Esophagus squamous epithelium (tissue), 5 donors: ENCODE measurements around the gene B3GALT6. TPM values are rescaled to one million over a fixed set of nuclear protein-coding genes. Genes with fewer than 3 reads are reported as not detected.

Experiments used
- DNase-seq: peaks from one replicate; lab custom pipeline; 2025; lab: John Stamatoyannopoulos, UW
- H3K27ac ChIP-seq, 4 donors: fragments of 200-600 bp; sonication (generic); one replicate each; pipeline ENCODE4 v1.5.1; 2016 to 2019; ENCODE audit warnings: mild to moderate bottlenecking in 1 of 4
- H3K27me3 ChIP-seq, 4 donors: fragments of 200-600 bp; sonication (generic); 1 replicate in 3 of 4; 2 replicates in 1 of 4; pipeline versions ENCODE4 v1.5.1 to v1.6.0; 2017 to 2021; ENCODE audit warnings: antibody characterized with exemption in 1 of 4
- H3K36me3 ChIP-seq, 3 donors: fragments of 200-600 bp; sonication (generic); one replicate each; pipeline ENCODE4 v1.5.1; 2016 to 2019
- H3K4me1 ChIP-seq, 3 donors: fragments of 200-600 bp; sonication (generic); one replicate each; pipeline ENCODE4 v1.5.1; 2017 to 2019
- H3K4me3 ChIP-seq, 4 donors: fragments of 200-600 bp; sonication (generic); 1 replicate in 3 of 4; 2 replicates in 1 of 4; pipeline ENCODE4 v1.5.1; 2016 to 2019; ENCODE audit warnings: mild to moderate bottlenecking in 2 of 4, moderate library complexity in 1 of 4
- H3K9me3 ChIP-seq, 3 donors: fragments of 200-600 bp; sonication (generic); one replicate each; pipeline ENCODE4 v1.5.1; 2016 to 2019
- POLR2A ChIP-seq, 4 donors: fragments of 450-650 bp; IDR thresholded peaks; one replicate each; pipeline ENCODE4 v1.6.1; 2017; ENCODE audit warnings: antibody characterized with exemption in 4 of 4, mild to moderate bottlenecking in 4 of 4, moderate library complexity in 3 of 4
- WGBS, 2 donors: methylation state at CpG; one replicate each; pipeline ENCODE4 v1.1.5; 2018; 5-methylcytosine and 5-hydroxymethylcytosine counted together
- intact Hi-C: fragments of 100-400 bp; cut with DNase I; formaldehyde crosslinking; loops from one replicate; pipeline ENCODE4 v1.15.0; 2022
- total RNA-seq, 4 donors: library from RNA; depleted of rRNA; stranded (reverse); fragments of >200 nt; gene quantifications; one replicate each; pipeline ENCODE4 v1.1.0, GENCODE V29; 2016
- TF ChIP-seq, protein P1 (sequence below), 6 experiments: fragments of 450-650 bp in 4 of 6; fragments of 200-600 bp in 2 of 6; sonication (generic) in 2 of 6; IDR thresholded peaks; one replicate each; pipeline ENCODE4 v1.5.1; 2016 to 2019; ENCODE audit warnings: antibody characterized with exemption in 6 of 6, mild to moderate bottlenecking in 4 of 6, moderate library complexity in 4 of 6
- donor health status: DM: yes; HTN: yes; CAD: no.

The B3GALT6 gene
- total RNA-seq, 4 donors from 2014 or later = 13.5 to 17.5 (median 15.6) TPM

DNA sequence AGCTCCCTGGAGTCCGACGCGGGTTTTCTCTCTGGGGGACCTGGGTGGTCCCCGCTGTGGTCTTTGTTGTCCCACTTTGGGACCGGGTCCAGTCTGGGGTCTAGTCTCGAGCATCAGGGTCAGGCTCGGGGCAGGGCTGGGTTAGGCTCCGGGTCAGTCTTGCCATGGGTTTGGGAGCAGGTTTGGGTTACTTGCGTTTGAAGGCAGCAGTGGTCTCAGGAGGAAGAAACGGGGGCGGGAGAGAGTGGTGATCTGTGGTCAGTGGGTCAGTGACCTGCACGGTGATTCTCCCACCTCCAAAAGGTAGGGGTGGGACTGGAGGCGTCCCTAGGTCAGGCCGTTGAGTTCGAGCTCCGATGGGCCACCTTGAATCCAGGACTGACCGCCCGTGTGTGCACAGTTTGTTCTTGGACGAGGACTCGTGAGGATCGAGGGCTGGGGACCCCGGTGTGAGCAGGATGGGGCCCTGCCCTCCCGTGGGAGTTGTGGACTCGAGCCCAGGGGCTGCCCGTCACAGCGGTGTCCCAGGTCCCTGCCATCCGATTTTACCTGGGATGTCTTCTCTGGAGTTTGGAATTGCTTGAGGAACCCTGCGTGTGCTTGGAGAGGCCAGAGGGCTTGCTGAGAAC, 2.3 kb downstream of the B3GALT6 start:
- WGBS, 2 donors = 89% methylated on average over 6 to 10 of the region's 28 CpGs
- no peak for DNase-seq
- Histone ChIP-seq H3K9me3 (no peaks in the 10 kb centered on the region), H3K27ac (no peak overlapping the region), H3K27me3 (peaks cover 0 to 30% (median 9%) of the 10 kb centered on the region in 4 donors), H3K36me3 (peaks cover 0 to 20% (median 0%) of the 10 kb centered on the region in 3 donors), H3K4me3 (no peak overlapping the region), H3K4me1 (peaks cover 25 to 66% (median 41%) of the 10 kb centered on the region in 3 donors)
- intact Hi-C loops = no loop called here
- no peak for TF ChIP-seq POLR2A (IDR thresholded peaks at IDR 0.05)
- TF ChIP-seq, protein P1, sequence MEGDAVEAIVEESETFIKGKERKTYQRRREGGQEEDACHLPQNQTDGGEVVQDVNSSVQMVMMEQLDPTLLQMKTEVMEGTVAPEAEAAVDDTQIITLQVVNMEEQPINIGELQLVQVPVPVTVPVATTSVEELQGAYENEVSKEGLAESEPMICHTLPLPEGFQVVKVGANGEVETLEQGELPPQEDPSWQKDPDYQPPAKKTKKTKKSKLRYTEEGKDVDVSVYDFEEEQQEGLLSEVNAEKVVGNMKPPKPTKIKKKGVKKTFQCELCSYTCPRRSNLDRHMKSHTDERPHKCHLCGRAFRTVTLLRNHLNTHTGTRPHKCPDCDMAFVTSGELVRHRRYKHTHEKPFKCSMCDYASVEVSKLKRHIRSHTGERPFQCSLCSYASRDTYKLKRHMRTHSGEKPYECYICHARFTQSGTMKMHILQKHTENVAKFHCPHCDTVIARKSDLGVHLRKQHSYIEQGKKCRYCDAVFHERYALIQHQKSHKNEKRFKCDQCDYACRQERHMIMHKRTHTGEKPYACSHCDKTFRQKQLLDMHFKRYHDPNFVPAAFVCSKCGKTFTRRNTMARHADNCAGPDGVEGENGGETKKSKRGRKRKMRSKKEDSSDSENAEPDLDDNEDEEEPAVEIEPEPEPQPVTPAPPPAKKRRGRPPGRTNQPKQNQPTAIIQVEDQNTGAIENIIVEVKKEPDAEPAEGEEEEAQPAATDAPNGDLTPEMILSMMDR (IDR thresholded peaks at IDR 0.05) = no peak

DNA sequence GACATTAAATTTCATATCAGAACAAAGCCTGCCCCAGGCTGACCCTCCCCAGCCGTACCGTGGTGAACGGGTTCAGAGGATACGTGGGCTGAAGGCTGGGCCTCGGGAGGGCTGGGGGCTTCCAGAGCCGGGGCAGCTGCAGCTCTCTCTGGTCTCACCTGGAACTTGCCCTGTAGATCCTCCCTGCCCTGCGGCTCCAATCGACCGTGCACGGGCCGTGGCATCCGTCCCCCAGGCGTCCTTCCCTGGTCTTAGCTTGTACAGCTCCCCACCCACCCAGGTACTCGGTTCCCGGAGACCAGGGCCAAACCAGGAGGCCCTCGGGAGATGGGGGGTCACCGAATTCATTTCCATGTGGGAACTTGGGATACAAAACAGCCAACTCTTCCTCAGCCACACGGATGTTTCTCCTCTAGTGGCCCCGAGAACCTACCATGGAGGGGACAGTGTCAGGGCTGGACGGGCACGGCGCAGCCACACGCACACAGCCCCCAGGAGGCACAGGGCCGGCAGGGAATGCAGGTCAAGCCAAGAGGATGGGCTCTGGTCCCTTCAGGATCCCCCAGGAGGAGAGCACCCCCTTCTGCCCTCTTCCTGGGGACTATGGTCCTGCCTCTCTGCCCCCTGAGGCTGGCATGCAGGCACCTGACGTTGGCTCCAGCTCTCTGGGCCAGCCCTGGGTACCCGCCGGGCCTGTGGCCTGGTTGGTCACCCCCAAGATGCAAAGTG, 3.1 kb downstream of the B3GALT6 start:
- TF ChIP-seq, protein P1 (IDR thresholded peaks at IDR 0.05) = no peak
- TF ChIP-seq POLR2A (IDR thresholded peaks at IDR 0.05) = no peak
- Histone ChIP-seq H3K27ac (no peak overlapping the region), H3K9me3 (no peaks in the 10 kb centered on the region), H3K27me3 (peaks cover 0 to 38% (median 11%) of the 10 kb centered on the region in 4 donors), H3K4me3 (no peak overlapping the region), H3K4me1 (peaks cover 25 to 66% (median 40%) of the 10 kb centered on the region in 3 donors), H3K36me3 (peaks cover 0 to 18% (median 0%) of the 10 kb centered on the region in 3 donors)
- intact Hi-C loops = no loop called here
- no peak for DNase-seq
- 81 to 84% methylated on average over 5 to 12 of the region's 27 CpGs for WGBS, 2 donors

DNA sequence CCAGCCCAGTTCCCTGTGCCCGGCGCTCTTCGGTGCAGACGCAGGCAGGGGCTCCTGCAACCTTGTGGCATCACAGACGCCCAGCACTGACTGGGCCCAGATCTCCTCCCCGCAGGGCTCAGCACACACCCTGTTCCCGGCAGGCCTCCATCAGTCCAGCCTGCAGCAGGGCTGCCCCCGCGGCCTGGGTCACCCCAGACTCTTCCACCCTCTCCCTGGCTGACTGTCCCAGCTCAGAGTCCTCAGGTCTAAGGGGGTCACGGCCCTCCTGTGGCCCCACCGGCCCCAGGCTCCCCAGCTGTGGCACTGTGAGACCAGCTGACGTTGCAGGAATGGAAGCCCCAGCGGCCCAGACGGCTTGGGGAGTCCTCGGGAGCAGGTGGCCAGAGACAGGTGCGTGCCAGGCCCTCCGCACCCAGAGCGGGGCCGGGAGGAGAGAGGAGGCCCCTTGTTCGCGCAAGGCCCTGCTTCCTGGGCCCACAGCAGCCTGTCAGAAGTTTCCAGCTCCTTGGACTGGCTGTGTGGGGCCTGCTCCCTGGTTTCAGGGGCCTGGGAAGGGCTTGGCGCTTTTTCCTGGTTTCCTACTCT, 4.2 kb downstream of the B3GALT6 start:
- no peak for DNase-seq
- Histone ChIP-seq H3K4me3 (no peak overlapping the region), H3K36me3 (peaks cover 0 to 18% (median 0%) of the 10 kb centered on the region in 3 donors), H3K27me3 (peaks cover 0 to 49% (median 11%) of the 10 kb centered on the region in 4 donors), H3K4me1 (peaks cover 17 to 66% (median 35%) of the 10 kb centered on the region in 3 donors), H3K9me3 (no peaks in the 10 kb centered on the region), H3K27ac (no peak overlapping the region)
- TF ChIP-seq, protein P1 (IDR thresholded peaks at IDR 0.05) = no peak
- no peak for TF ChIP-seq POLR2A (IDR thresholded peaks at IDR 0.05)
- WGBS, 2 donors = 70 to 82% methylated on average over 2 of the region's 22 CpGs
- intact Hi-C loops = no loop called here

DNA sequence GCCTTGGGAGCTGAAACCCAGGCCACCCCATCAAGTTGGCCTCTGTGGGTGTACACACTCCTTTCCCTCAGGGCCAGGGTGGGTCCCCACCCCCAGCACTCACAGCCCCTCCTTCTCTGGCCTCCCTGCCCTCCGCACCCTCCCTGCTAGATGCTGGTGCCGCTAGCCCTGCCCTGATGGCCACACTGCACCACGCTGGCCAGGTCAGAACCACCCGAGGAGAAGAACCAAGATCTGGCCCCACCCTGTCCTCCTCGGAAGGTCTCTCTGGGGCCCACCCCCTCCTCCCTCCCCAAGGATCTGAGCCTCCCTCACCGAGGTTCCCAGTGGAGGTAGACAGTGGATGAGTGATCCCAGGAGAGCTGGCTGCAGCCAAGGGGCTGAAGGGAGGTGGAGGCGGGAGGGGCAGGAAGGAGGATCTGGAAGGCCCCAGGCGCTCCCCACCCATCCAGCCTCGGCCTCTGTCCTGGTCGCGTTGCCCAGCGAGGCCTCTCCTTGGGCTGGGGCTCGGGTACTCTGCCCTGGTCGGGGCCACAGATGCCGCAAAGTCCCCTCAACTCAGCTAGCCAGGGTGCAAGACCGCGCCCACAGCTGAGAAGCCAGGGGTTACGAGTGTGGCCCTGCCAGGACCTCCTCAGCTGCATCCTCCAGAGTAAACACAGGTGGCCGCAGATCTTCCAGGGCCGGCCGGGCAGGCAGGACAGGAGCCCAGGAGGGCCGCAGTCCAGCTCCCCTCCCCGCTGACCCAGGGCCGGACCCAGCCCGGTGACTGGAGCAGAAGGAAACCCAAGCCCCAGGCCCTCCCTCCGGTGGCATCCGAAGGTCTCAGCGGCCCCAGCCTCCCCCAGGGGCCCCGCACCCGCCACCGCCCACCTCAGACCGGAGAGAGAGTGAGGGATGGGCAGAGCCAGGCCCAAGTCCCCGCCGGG, 5.2 kb downstream of the B3GALT6 start:
- Histone ChIP-seq H3K9me3 (no peaks in the 10 kb centered on the region), H3K4me3 (no peak overlapping the region), H3K4me1 (peaks cover 17 to 66% (median 37%) of the 10 kb centered on the region in 3 donors), H3K27ac (no peak overlapping the region), H3K27me3 (peaks cover 0 to 51% (median 11%) of the 10 kb centered on the region in 4 donors), H3K36me3 (peaks cover 0 to 18% (median 0%) of the 10 kb centered on the region in 3 donors)
- intact Hi-C loops = no loop called here
- 35 to 50% methylated on average over 2 to 4 of the region's 34 CpGs for WGBS, 2 donors
- DNase-seq = no peak
- no peak for TF ChIP-seq POLR2A (IDR thresholded peaks at IDR 0.05)
- TF ChIP-seq, protein P1 (IDR thresholded peaks at IDR 0.05) = no peak
